A673 (cell line): ENCODE results near the gene KRT38. TPM values are rescaled to one million over a fixed set of nuclear protein-coding genes. Genes with fewer than 3 reads are reported as not detected.

ENCODE experiments used
- BruUV-seq: library from RNA; stranded (reverse); fragments of 400-500 nt; replicated peaks from 2 replicates; lab custom pipeline; 2021; lab: Mats Ljungman, UMichigan
- CTCF ChIA-PET: fragments of 300-600 bp; sonication (Branson Sonifier 250); formaldehyde crosslinking; loops from one replicate; lab custom pipeline; 2022; ENCODE audit warnings: antibody characterized with exemption; lab: Charles Lee
- POLR2A ChIA-PET: fragments of 300-600 bp; sonication (Branson Sonifier 250); formaldehyde crosslinking; loops from one replicate; lab custom pipeline; 2022; ENCODE audit warnings: antibody characterized with exemption; ENCODE audit not compliant: low non-redundant PET; lab: Charles Lee
- DNase-seq: peaks from one replicate; pipeline ENCODE4 v3.0.0-alpha.2; 2015; ENCODE audit warnings: low spot score
- H3K27ac ChIP-seq: fragments of 200-600 bp; sonication (generic); 2 replicates; pipeline ENCODE4 v1.5.1; 2016; ENCODE audit warnings: mixed run types, low read depth, mild to moderate bottlenecking, mixed read lengths, antibody characterized with exemption, low read length; ENCODE audit not compliant: poor library complexity, severe bottlenecking
- H3K27me3 ChIP-seq: fragments of 200-600 bp; sonication (generic); replicated peaks from 2 replicates; pipeline ENCODE4 v1.6.1; 2017; ENCODE audit warnings: mixed run types, low read depth, mild to moderate bottlenecking, mixed read lengths, antibody characterized with exemption, low read length; ENCODE audit not compliant: insufficient read depth, poor library complexity
- H3K36me3 ChIP-seq: fragments of 200-600 bp; sonication (generic); 2 replicates; pipeline ENCODE4 v1.6.1; 2016; ENCODE audit warnings: mixed run types, mild to moderate bottlenecking, mixed read lengths, antibody characterized with exemption, low read length; ENCODE audit not compliant: insufficient read depth, poor library complexity, severe bottlenecking
- H3K4me1 ChIP-seq: fragments of 200-600 bp; sonication (generic); 2 replicates; pipeline ENCODE4 v1.6.1; 2017; ENCODE audit warnings: mixed run types, mild to moderate bottlenecking, mixed read lengths, antibody characterized with exemption, low read length; ENCODE audit not compliant: insufficient read depth, poor library complexity, severe bottlenecking
- H3K4me3 ChIP-seq: fragments of 200-600 bp; sonication (generic); 2 replicates; pipeline ENCODE4 v1.5.1; 2016; ENCODE audit warnings: low read depth, mixed run types, mild to moderate bottlenecking, mixed read lengths, low read length; ENCODE audit not compliant: poor library complexity, severe bottlenecking
- H3K9me3 ChIP-seq: fragments of 200-600 bp; sonication (generic); 2 replicates; pipeline ENCODE4 v1.6.1; 2016; ENCODE audit warnings: mixed run types, low read depth, mild to moderate bottlenecking, mixed read lengths, antibody characterized with exemption, low read length; ENCODE audit not compliant: poor library complexity, severe bottlenecking
- CTCF ChIP-seq: fragments of 300-800, 200-600 bp; sonication (generic); conservative IDR thresholded peaks from 2 replicates; pipeline ENCODE4 v1.5.1; 2017; ENCODE audit warnings: low read depth, mild to moderate bottlenecking, antibody characterized with exemption, low read length, moderate library complexity, mixed read lengths
- EZH2 ChIP-seq: fragments of 200-600 bp; sonication (generic); IDR thresholded peaks from 2 replicates; pipeline ENCODE4 v1.6.1; 2017; ENCODE audit warnings: borderline replicate concordance, low read depth, mild to moderate bottlenecking, mixed read lengths, antibody characterized with exemption, low read length; ENCODE audit not compliant: poor library complexity, severe bottlenecking
- intact Hi-C: fragments of 100-400 bp; cut with micrococcal nuclease; formaldehyde crosslinking; loops from one replicate; pipeline ENCODE4 v1.10.0; 2022; ENCODE audit not compliant: unreplicated experiment
- total RNA-seq: library from RNA; stranded (reverse); gene quantifications from 2 replicates; pipeline ENCODE4 v1.2.3, GENCODE V29; 2021

The KRT38 gene
- total RNA-seq, 1 experiment from 2014 or later = not detected

DNA sequence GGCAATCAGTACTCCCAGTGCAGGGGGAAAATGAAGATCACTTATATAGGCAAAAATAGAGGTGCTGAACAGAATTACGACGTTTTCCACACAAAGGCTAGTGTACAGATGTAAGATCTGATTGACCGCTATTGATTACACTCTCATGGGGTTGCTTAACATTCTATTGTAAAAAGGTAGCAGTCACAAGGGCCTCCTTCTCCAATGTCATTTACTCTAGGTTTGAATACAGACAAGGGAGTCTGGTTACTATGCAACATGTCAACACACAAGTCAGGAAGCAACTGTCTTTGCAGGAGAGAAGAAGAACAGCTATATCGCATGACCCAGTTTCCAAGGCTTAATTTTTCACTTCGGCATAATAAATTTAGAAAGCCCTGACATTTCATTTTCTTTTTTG lies 24.3 kb downstream of the KRT38 start:
- Histone ChIP-seq H3K4me1 (no peaks in the 10 kb centered on the region), H3K4me3 (no peak overlapping the region), H3K27me3 (no peaks in the 10 kb centered on the region), H3K36me3 (no peaks in the 10 kb centered on the region), H3K9me3 (no peaks in the 10 kb centered on the region), H3K27ac (no peak overlapping the region)
- POLR2A ChIA-PET = no interaction called here
- CTCF ChIA-PET = no interaction called here
- DNase-seq = no peak
- no TSS peak for BruUV-seq
- TF ChIP-seq CTCF (no peak), EZH2 (no peak)
- intact Hi-C loops = no loop called here

DNA sequence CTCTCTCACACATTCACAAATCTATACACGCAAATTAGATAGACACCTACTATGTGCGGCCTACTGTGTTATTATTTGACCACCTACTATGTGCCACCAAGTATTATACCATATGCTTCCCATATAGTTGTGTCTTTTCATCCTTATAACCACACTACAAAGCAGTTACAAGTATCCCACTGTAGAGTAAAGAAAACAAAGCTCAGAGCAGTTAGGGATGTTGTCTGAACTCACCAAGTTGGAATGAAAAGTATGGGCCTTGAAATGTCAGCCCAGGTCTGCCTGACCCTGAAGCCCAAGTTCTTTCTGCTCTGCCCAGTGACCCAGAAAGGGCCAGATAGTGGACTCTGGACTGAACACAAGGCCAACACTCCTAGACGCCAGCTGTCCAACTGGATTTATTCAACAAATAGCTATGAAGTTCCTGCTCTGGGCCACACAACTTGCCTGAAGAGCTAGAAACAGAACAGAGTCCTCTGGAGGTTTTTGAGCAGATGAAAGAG lies 24.9 kb downstream of the KRT38 start:
- POLR2A ChIA-PET = no interaction called here
- DNase-seq = no peak

GRCh38 chr17:41415411-41415810 lies 25.4 kb downstream of the KRT38 start:
- Histone ChIP-seq H3K27ac (no peak overlapping the region), H3K36me3 (no peaks in the 10 kb centered on the region), H3K27me3 (no peaks in the 10 kb centered on the region), H3K9me3 (no peaks in the 10 kb centered on the region), H3K4me3 (no peak overlapping the region), H3K4me1 (no peaks in the 10 kb centered on the region)
- ChIA-PET CTCF (no interaction called here), POLR2A (no interaction called here)
- intact Hi-C loops = no loop called here
- no TSS peak for BruUV-seq
- TF ChIP-seq EZH2 (no peak), CTCF (no peak)
- DNase-seq = no peak

More for the DNA sequence above, 24.9 kb downstream of the KRT38 start:
- H3K4me3 ChIP-seq = no peak overlapping the region
- BruUV-seq = no TSS peak
- no peaks in the 10 kb centered on the region for H3K9me3 ChIP-seq
- H3K4me1 ChIP-seq = no peaks in the 10 kb centered on the region
- no peaks in the 10 kb centered on the region for H3K27me3 ChIP-seq
- TF ChIP-seq EZH2 (no peak), CTCF (no peak)
- H3K36me3 ChIP-seq = no peaks in the 10 kb centered on the region
- CTCF ChIA-PET = no interaction called here
- intact Hi-C loops = no loop called here
- no peak overlapping the region for H3K27ac ChIP-seq
